COLO829 (cell line): ENCODE data around the gene CYP4F12.
"Not testable (repeated sequence)": the region's sequence is repeated elsewhere in the genome, so short reads cannot be mapped to it uniquely, and the experiment has no call there.

Experiments used
- DNase-seq: peaks from one replicate; pipeline ENCODE4 v3.0.0; 2012; ENCODE audit warnings: low spot score

The CYP4F12 gene

GRCh38 chr19:15650123-15650522 lies 22.8 kb upstream of the CYP4F12 start:
- not testable (repeated sequence) for DNase-seq

DNA sequence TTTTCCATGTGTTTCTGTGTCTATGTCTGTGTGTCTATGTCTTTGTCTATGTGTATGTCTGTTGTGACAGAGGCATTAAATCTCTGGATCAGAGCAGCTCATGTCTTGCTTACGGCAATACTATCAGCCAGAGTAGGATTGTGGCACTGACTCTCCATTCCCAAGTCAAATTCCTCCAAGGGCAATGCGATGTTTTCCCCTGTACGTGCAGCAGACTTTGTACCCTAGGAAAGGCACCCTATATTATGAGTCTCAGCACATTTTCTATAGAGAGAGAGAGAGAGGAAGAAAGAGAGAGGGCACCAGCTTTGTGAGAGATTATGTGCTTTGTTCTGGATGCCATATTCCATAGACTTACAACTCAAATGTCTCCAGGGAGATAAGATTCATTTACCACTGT lies 21.1 kb upstream of the CYP4F12 start:
- no peak for DNase-seq

DNA sequence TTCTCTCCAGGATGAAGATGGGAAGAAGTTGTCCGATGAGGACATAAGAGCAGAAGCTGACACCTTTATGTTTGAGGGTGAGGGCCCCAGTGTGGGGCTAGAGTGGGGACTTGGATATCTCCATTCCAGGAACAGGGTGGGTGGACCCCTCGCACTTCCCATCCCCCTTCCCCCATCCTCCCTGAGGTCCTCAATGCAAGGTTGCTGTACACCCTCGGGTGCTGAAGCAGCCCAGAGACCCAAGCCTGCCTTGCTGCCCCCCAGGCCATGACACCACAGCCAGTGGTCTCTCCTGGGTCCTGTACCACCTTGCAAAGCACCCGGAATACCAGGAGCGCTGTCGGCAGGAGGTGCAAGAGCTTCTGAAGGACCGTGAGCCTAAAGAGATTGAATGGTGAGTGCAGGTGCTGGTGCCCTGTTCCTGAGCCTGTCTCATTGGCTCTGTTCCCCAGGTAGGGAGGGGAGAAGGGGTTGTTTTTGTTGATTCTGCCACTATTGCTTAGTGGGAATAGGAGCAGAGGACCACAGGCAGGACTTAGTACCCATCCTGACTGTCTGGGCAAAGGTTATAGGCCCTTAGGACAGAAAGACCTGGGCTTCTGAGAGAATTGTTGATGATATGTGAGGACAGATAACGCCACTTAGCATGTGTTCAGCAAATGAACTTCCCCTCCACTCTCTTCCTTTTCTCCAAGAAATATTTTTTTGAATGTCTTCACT lies 20.2 kb upstream of the CYP4F12 start:
- DNase-seq = no peak

DNA sequence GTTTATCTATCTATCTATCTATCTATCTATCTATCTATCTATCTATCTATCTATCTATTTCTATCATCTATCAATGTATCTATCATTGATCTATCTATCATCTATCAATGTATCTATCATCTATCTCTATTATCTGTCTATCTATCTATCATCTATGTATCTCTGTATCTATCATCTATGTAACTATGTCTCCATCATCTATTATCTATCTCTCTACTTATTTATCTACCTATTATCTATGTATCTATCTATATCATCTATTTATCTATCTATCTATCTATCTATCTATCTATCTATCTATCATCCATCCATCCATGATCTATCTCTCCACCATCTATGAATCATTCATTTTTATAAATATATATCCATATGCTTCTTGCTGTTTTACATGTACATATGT lies 16.4 kb upstream of the CYP4F12 start:
- DNase-seq = no peak

GRCh38 chr19:15663247-15663646 lies 9.6 kb upstream of the CYP4F12 start:
- DNase-seq = no peak

DNA sequence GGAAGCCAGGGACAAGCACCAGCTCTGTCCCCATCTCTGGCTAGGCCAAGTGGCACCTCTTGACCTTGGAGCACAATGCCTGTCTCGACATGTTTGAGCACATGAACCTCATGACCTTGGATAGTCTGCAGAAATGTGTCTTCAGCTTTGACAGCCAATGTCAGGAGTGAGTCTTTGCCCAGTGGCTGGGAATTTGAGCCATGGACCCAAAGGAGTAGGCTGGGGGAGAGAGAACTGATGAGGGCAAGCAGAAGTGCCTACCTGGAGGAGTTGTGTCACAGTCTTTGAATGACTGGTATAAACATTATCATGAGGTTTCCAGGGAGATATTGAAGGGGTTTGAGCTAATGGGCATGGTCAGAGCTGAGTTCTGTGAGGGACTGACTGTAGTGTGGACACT lies 6.7 kb upstream of the CYP4F12 start:
- no peak for DNase-seq

GRCh38 chr19:15666883-15667282 lies 6.0 kb upstream of the CYP4F12 start:
- DNase-seq = no peak

DNA sequence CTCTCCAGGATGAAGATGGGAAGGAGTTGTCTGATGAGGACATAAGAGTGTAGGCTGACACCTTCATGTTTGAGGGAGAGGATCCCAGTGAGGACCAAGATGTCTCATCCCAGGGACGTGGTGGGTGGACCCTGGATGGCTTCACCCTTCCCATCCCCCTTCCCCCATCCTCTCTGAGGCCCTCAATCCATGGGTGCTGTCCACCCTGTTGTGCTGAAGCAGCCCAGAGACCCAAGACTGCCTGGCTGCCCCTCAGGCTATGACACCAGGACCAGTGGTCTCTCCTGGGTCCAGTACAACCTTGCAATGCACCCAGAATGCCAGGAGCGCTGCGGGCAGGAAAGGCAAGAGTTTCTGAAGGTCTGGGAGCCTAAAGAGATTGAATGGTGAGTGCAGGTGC lies 3.4 kb upstream of the CYP4F12 start:
- DNase-seq = no peak

DNA sequence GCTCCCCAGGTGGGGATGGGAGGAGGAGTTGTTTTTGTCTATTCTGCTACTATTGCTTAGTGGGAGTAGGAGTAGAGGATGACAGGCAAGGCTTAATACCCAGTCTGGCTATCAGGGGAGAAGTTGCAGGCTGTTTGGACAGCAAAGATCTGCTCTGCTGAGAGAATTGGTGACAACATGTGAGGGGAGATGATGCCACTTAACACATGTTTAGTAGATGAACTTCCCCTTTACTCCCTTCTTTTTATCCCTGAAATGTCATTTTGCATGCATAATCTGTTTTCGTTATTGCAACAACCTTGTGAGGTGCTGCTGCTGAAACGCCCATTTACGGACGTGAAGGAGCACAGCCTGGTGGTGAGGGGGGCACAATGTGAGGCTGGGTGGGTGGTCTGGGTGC lies 3.0 kb upstream of the CYP4F12 start:
- DNase-seq = no peak

GRCh38 chr19:15671237-15671821 lies 1.6 kb upstream of the CYP4F12 start:
- DNase-seq = no peak

GRCh38 chr19:15671891-15672579 lies 852 bp upstream of the CYP4F12 start:
- no peak for DNase-seq

- no peak for DNase-seq
Observed at GRCh38 chr19:15673176-15673654, 328 bp downstream of the CYP4F12 start.

DNA sequence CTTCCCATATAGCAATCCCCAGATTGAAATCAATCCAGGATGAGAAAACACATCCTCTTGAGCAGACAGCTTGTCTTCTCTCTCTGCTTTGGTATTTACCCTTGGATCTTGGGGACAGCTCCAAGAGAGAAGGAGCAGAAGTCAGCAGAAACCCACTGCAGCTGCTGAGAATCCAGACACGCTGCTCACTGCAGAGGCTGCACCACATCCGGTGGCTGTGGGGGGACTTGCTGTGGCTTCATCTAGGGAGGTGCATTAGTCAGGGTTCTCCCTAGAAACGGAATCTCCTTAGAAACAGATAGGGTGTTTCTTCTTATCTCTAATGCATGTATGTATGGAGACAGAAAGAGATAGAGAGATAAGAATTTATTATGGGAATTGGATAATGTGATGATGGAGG lies 2.7 kb downstream of the CYP4F12 start:
- DNase-seq = no peak

GRCh38 chr19:15679089-15679488 lies 6.2 kb downstream of the CYP4F12 start:
- no peak for DNase-seq

DNA sequence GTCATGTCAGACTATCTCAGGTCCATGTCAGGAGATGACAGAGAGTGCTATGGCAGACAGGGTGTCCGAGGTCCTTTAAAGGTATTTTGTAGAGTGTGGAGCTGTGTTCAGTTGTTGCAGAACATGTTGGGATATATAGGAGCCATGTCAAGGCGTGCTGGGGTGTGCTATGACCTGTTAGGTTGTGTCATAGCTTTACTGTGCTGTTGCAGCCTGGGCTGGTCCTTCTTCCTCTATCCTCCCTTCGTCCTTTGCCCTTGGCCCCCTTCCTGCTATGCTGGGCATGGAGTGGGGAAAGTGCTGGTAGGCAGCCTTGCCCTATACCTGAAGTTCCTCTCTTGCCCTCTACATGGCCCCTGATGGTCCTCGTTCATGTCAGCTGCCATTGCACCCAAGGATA lies 7.0 kb downstream of the CYP4F12 start:
- DNase-seq = not testable (repeated sequence)

DNA sequence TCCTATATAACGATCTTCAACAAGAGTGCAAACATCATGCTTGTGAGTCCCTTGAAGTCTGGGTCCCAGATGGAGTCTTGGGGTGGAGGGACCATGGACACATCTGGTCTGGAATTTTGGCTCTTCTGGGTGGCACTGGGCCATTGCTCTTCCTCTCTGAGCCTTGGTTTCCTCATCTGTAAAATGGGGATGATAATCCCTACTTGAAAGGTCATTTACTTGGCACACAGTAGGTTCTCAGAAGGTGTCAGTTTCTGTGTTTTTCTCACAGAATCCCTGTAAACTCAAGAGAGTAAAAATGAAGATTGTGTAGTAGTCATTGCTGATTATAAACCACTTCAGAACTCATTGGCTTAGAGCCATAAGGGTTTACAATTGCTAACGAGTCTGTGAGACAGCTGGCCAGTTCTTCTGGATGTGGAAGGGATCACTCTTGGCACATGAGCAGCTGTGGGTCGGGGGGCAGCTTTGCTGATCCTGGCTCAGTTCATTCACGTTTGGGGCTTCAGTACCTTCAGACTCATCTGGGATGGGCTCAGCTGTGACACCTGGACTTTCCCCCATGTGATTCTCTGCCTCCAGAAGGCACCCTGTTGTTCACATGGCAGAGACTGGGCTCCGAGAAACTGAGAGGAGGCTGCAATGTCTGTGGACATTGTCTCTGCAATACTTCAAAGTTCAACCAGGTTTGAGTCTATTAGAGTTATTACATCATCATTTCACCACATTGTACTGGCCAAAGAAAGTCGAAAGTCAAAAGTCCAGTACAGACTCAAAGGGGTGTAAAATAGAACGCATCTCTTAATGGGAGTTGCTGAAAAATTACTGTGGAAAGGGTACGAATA lies 7.8 kb downstream of the CYP4F12 start:
- DNase-seq = no peak

GRCh38 chr19:15683411-15683810 lies 10.5 kb downstream of the CYP4F12 start:
- DNase-seq = no peak

DNA sequence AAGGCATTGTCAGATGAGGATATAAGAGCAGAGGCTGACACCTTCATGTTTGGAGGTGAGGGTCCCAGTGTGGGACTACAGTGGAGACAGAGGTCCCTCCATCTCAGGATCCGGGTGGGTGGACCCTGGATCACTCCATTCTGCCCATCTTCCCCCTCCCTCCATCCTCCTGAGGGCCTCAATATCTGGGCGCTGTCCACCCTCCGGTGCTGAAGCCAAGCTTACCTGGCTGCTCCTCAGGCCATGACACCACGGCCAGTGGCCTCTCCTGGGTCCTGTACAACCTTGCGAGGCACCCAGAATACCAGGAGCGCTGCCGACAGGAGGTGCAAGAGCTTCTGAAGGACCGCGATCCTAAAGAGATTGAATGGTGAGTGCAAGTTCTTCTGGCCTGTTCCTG lies 11.9 kb downstream of the CYP4F12 start:
- no peak for DNase-seq

- DNase-seq = no peak
Observed at GRCh38 chr19:15696654-15697194, 23.8 kb downstream of the CYP4F12 start.

- no peak for DNase-seq
Observed at GRCh38 chr19:15701757-15702533, 29.1 kb downstream of the CYP4F12 start.

DNA sequence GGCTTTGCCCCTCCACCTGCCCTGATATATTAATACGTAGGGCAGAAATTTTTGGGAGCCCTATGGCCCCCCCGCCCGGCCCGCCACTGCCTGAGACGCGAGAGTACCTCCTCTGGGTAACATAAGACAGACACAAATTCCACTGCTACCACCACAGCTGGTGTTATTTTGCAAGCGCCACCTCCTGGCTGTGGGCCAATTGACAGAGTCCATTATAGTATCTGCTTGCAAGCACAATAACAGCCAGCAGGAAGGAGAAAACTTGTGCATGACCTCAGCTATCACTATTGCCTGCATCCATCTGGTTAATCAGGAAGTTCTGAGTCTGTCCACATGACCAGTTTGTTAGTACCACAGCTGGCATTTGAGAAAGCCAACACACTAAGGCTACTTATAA lies 29.6 kb downstream of the CYP4F12 start:
- no peak for DNase-seq
